COLO668 (cell line): ENCODE measurements around the gene DENND1A.
"Not testable (repeated sequence)": the region's sequence is repeated elsewhere in the genome, so short reads cannot be mapped to it uniquely, and the experiment has no call there.

Experiments used
- DNase-seq: peaks from one replicate; lab custom pipeline; 2025; ENCODE audit not compliant: unreplicated experiment; lab: John Stamatoyannopoulos, UW

DENND1A gene

DNA sequence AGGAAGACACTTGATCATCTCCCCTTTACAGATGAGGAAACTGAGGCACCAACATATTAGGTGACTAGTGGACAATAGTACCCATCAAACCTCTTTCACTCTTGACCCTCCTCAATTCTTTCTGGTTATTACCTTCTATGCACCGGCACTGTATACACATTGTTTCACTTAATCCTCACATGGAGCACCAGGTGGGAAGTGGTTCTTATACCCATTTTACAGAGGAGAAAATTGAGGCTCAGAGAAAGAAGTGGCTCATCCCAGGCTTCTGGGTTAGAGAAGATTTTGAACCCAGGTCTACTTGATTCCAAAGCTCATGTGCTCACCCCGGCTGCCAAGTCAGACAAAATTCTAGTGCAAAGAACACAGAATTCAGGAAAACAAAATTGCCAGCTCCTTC, 17.4 kb upstream of the DENND1A start:
- no peak for DNase-seq

DNA sequence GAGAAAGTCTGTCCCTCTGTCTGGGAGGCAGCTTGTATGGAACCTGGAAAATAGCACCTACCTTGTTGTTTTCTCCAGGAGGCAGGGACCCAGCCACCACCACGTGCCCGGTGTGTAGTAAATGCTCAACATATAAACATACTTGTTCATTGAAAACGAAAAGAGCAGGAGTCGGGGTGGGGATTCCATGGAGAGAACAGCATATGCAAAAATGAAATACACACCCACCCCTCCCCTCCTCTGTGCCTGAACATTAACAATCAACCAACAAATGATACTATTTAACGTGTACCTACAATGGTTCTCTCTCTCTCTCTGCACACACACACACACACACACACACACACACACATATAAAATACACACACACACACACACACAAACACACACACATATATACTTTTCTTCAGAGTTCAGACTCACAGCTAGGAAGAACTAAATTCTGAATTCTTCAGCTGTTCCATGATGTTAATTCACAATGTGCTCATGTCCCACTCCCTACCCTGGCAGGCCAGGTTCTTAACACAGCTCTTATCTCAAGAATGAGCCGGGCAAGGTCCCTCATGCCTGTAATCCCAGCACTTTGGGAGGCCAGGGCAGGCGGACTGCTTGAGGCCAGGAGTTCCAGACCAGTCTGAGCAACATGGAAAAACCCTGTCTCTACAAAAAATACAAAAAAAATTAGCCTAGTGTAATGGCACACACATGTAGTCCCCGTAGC, 16.3 kb upstream of the DENND1A start:
- DNase-seq = no peak

DNA sequence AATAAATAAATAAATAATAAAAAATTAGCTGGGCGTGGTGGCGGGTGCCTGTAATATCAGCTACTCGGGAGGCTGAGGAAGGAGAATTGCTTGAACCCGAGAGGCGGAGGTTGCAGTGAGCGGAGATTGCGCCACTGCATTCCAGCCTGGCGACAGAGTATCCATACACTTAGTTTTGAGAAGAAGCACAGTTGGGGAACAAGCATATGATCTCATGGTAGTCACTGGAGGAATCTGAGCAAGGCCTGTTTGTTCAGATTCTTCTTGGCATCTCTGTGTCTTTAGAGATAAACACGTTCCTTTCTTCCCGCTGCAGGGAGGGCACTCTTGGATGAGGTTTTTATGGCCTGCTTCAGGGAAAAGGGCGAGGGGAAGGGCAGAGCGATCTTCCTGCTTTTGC, 15.6 kb upstream of the DENND1A start:
- no peak for DNase-seq

DNA sequence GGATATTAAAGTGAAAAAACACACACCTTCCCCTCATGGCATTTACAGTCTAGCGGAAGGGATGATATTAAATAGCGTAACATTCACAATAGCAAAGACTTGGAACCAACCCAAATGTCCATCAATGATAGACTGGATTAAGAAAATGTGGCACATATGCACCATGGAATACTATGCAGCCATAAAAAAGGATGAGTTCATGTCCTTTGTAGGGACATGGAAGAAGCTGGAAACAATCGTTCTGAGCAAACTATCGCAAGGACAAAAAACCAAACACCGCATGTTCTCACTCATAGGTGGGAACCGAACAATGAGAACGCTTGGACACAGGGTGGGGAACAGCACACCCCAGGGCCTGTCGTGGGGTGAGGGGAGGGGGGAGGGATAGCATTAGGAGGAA, 14.5 kb upstream of the DENND1A start:
- DNase-seq = not testable (repeated sequence)

DNA sequence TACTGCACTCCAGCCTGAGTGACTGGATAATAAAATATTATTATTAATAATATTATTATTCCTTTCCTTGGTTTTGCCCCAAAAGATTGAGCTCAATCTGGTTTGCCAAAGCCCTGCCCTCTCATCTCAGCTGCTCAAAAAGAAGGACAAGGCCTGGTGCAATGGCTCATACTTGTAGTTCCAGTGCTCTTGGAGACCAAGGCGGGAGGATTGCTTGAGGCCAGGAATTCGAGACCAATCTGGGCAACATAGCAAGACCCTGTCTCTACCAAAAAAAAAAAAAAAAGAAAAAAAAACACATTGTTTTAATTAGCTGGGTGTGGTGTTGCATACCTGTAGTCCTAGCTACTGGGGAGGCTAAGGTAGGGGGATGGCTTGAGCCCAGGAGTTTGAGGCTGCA, 13.7 kb upstream of the DENND1A start:
- DNase-seq = no peak

DNA sequence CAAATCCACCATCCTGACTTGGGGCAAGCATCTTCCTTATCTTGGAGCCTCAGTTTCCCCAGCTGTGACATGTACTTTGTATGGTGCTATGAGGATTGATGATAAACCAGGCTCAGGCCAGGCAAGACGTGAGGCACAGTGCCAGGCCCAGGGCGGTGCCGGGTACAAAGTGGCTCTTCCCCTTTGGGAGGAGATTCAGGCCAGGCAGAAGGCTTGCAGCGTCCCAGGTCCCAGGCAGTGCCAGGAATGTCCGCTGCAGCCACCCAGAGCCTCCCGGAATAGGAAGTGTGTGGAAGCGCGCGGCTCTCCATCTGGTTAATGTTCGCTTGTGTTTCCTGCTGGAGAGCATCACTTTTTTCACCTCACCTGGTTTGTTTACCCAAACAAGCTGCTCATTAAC, 12.6 kb upstream of the DENND1A start:
- DNase-seq = no peak

DNA sequence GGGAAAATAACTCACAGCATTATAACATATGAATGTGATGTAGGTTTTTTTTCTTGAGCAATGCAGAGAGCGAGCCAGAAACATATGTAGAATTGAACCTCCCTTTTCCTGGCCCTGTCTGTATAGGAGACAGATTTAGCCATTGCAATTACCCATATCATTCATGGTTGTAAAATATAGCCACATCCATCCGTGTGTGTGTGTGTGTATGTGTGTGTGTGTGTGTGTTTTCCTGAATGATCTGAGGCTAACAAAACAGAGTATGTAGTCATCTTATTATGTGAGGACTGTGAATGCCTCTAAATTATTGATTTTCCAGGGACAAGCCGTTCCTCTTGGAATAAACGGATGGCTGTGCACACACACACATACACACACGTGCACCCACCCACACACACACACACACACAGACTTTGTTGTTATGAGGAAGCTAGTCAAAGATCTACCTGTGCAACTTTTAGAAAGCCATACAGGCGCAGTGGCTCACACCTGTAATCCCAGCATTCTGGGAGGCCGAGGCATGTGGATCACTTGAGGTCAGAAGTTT, 11.7 kb upstream of the DENND1A start:
- DNase-seq = peak; percentile 33

DNA sequence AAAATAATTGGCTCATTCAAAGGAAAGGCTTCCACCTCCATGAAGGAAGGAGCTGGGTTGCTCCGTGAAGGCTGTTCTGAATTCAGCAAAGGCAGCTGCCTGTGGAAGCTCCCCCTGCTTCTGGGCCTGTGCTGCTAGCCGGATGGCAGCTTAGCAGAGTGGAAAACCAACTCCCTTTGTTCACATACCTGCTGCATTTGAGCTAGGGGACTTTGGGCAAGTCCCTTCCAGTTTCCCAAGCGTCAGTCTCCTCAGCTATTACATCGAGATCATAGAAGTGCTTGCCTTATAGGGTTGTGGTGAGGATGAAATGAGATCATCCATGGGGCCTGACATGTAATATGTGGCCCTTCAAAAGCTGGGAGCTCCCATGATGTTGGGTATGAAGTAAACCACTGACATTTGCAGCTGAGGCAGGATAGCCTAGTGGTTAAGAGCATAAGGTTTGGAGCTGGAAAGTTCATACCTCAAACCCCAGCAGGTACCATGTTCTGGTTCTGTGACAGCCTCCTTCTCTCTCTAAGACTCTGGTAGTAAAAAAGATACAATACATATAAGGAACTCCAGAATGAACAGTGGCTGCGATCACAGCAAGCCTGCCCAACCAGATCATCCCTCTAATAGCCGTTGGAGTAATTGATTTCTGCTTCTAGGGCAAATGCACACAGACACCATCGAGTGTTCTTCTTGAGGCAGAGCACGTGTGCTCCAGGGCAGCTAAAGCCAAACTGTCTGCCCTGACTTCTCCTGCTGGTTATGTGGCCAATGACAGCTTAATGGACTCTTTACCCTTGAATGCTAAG, 11.0 kb upstream of the DENND1A start:
- DNase-seq = no peak

DNA sequence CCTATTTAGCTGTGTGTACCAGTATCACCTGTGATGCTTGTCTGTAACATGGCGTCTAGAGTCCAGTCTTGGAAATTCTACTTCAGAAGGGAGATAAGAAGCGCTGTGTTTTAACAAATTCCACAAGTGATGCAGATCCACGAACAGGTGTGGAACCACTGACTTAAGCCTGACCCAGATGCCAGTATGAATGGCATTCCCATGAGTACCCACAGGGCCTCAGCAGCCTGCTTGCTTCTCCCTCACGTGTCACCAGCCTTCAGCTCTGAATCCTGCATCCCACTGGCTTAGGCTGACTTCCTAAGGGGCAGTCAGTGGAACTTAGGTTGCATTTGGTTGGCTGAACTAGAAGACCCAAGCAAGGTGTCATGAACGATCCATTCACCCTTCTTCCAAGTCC, 8.5 kb upstream of the DENND1A start:
- DNase-seq = no peak

DNA sequence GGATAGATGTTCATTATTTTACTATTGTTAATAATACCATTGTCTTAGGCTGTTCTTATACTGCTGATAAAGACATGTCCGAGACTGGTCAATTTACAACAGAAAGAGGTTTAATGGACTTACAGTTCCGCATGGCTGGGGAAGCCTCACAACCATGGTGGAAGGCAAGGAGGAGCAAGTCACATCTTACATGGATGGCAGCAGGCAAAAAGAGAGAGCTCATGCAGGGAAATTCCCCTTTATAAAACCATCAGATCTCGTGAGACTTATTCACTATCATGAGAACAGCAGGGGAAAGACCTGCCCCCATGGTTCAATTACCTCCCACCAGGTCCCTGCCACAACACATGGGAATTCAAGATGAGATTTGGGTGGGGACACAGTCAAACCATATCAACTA, 6.6 kb upstream of the DENND1A start:
- not testable (repeated sequence) for DNase-seq

DNA sequence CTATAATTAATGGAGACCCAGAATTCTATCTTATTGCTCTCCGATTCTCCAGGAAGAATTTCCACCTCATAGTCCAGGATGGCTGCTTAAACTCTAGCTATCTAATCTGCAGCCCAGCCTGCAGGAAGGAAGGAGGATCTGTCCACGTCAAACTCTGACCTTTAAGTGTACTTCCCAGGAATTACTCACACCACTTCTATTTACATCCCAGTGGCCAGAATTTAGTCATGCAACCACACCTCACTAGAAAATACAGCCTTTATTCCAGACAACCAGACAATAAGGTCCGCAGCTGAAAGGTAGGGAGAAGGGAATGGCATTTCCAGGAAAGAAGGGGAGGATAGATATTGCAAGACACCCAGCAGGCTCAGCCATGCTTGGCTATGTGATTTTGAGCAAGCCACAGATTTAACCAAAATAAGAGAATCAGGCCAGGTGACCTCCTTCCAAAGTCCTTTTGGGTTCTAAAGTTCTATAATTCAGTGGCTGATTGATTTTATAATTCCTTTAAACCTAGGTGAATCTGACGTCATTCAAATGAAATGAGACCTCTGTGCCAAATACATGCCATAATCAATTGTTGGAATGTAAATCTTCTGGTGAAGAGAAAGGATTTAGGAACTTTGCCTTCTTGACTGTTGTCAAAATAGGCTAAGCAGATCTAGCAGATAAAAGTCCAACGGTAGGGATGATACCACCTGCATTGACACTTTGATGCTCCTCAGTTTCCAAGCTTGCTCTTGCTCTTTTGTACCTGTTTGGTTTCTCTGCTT, 3.7 kb upstream of the DENND1A start:
- DNase-seq = no peak

DNA sequence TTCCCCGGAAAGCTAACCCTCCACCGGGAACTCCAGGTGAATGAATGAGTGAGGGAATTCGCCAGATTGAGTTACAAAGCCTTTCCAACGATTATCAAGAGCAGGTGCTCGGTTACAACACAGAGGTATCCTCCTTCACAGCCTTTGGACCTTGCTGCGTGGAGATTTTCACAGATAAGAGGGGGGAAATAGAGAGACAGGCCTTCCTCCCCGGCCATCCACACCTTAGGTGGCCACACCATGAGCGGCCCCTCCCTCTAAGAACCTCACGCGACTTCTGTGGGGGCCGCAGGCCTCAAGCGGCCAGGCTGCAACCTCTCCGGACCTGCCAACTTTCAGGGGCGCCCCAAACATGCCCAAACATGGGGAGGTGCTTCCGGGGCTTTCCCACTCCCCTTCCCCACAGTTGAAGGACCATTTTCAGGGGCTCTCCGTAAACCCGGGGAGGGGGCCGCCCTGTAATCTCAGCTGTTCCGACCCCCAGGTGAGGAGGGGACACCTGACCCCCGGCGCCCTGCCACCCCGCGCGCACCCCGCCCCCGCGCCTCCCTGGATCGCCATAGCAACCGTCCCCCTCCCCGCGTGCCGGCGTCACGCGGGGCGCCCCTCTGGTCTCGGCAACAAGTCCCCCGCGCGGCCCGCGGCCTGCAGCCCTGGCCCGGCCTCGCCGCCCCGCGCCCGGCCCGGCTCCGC, 603 bp downstream of the DENND1A start:
- peak; percentile 35 for DNase-seq

DNA sequence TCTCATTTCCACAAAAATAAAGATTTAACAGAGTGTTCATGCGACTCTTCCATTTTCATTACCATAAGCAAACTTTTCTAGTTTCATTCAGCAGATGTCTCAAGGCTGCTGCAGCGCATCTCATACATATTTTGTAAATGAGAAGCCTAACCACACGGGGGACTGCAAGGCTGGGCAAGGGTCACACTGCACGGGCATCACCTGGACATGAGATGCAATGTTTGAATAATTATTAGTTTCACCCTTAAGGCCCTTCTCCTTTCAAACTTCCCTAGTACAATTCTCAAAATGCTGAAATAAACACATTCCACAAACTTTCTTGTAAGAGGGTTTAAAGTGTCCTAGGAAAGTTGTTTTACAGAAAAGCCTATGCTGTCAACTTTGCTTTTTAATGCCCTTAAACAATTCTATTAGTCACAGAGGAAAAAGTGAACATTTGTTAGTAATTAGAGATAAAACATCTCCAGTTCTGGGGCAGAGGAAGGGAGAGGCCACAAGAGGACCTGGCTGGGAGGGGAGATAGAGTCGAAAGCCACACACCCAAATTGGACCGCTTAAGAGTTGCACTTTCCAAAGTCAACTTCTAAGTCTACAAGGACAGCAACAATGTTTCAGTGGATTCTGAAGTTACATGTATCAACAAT, 1.3 kb downstream of the DENND1A start:
- no peak for DNase-seq

DNA sequence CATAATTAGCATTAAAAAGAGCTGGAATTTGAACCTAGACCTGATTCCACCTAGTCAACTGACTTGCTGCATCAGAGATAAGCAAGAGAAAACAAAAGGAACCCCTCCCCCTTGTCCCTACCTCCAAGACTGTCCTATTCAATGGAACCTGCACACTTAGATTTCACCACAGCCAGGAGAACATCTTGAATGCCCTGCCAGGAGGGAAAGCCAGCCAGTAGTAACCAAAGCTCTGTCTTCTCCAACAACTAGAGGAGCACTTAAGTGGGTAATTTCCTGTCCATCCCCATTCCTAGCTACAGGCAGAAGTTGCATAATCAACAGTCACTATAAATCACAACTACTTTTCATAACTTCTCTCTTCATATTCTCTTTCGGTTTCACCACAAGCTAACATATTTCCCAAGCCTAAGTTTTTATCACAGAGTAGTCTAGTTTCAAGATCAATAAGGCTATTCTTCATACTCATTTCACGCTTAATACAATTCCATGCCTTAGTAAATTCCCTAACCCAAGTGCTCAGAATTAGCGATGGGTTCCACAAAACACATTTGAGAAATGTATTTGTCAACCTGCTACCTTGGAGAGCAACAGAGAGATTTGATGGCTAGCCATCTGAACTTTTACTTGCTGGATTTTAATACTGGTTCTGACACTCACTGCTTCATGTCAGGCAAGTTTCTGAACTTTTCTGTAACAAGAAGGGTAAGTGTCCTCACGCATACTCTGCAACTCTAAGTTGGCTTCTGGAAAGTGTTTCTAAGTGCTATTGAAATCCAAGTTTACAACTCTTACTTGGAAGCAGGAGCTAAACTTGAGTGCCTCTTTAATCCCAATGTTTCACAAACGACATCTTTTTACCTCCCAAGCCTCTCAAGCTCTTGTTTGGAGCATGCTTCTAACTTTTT, 2.0 kb downstream of the DENND1A start:
- DNase-seq = no peak

DNA sequence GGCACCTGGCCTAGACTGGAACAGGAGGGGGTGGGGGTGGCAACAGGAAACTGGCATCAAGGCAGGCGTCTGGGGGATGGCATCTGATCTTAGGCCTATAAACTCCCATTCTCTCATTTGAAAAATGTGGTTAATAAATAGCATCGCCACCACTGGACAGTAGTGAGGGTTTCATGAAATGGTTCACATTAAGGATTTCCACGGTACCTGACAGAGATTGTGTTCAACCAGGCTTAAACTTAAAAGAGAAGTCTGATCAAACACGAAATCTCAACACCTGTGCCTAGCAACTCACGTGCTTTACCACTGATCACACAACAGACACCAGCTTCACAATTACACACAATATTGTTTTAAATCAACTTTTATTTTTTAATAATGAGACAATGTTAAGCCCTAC, 3.0 kb downstream of the DENND1A start:
- DNase-seq = no peak

DNA sequence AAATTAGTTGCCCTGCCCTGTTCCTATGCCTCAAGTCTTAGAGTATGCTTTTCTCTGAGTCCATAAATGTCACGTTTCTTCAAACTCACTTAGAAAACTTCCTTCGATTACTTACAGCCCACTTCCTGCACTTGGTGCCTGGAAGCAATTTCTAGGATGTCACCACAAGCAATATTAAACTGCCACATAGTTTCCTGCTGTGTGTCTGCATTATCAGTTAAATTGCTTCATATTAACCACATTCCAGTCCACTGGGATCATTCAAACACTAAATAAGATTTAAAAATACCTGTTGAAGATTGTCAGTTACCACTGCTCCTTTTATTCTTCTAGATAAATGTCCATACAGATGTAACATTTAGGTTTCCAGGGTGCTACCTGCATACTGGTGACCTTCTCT, 4.1 kb downstream of the DENND1A start:
- DNase-seq = no peak

DNA sequence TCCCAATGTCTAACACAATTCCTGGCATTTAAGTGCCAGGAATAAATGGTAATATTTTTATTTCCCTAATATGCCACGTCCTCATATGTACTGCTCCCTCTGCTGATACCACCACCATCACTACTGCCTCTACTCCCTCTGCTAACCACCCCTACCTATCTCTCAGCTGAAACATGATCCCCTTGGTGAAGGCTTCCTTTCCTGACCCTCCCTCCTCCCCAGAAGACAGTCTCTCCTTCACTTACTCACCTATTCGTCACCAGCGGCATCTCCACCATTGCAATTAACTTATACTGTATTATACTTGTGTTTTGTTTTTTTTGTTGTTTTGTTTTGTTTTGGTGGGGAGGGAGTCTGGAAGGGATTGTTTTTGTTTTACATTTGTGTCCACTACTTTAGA, 4.8 kb downstream of the DENND1A start:
- DNase-seq = no peak

DNA sequence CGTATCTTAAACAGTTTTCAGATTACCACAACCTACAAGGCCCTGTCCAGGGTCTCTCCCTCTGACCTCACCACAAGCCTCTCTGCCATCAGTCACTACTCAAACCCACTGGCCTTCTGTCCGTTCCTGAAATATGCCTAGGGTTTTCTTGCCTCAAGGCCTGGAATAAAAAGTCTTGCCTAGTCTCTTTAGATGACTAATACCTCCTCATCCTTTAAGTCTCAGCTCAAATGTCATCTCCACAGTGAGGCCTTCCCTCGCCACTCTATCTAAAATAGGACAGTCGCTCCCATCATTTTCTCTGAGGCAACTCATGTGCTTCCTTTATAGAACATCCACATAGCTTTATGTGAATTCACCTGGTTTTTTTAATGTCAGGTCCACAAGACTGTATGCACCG, 5.2 kb downstream of the DENND1A start:
- no peak for DNase-seq

DNA sequence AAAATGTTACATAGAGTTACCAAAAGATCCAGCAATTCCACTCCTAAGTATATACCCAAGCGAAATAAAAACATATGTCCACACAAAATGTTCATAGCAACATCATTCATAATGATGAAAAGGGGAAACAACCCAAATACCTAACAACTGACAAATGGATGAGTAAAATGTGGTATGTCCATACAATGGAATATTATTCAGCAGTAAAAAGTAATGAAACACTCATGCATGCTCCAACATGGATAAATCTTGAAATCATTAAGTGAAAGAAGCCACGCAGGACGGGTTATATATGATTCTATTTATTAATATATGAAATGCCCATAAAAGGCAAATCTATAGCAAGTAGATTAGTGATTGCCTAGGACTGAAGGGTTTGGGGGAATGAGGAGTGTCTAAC, 6.0 kb downstream of the DENND1A start:
- no peak for DNase-seq

DNA sequence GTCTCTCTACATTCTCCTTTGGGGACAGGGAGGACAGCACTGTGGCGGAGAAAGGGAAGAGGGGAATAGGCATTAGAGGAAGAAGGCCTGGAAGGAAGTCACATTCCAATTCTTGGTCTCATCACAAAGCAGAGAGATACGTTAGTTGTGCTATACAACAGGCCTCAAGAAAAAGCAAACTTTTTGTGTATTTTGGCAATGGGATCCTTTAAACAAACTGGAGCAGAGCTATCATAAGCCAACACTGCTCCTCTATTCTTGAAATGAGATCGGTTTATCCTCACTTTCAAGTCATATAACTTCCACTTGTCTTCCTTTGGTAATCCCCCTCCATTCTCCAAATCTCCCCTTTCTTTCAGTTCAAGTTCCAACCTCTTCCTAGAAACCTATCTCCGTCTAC, 6.5 kb downstream of the DENND1A start:
- DNase-seq = no peak
